Heart left ventricle (tissue), 16 donors: Measurements from ENCODE around the gene DCAF17. TPM values are rescaled to one million over a fixed set of nuclear protein-coding genes. Genes with fewer than 3 reads are reported as not detected.

Experiments
- ATAC-seq, 4 donors: fragments of 200-7000 bp; cut with Tn5 transposase; one replicate each; pipeline ENCODE4 v1.9.1; 2020 to 2022; ENCODE audit warnings: moderate library complexity in 4 of 4, mild to moderate bottlenecking in 3 of 4, moderate number of reproducible peaks in 1 of 4
- DNase-seq, 5 donors: peaks; one replicate each; pipeline ENCODE4 v3.0.0-alpha.2; 2020
- H3K27ac ChIP-seq, 12 donors: fragments of 200-600 bp; sonication (generic) in 4 of 12; one replicate each; pipeline versions ENCODE4 v1.5.0 to v1.8.0; 2016 to 2022; ENCODE audit warnings: mild to moderate bottlenecking in 2 of 12
- H3K27me3 ChIP-seq, 9 donors: fragments of 200-600 bp; sonication (generic) in 2 of 9; one replicate each; pipeline versions ENCODE4 v1.5.1 to v1.8.0; 2016 to 2022; ENCODE audit warnings: mild to moderate bottlenecking in 3 of 9
- H3K36me3 ChIP-seq, 9 donors: fragments of 200-600 bp; sonication (generic) in 2 of 9; one replicate each; pipeline versions ENCODE4 v1.5.0 to v1.8.0; 2018 to 2022; ENCODE audit warnings: mild to moderate bottlenecking in 2 of 9
- H3K4me1 ChIP-seq, 12 donors: fragments of 200-600 bp; sonication (generic) in 4 of 12; one replicate each; pipeline versions ENCODE4 v1.5.0 to v1.8.0; 2016 to 2022; ENCODE audit warnings: mild to moderate bottlenecking in 3 of 12
- H3K4me3 ChIP-seq, 12 donors: fragments of 200-600 bp; sonication (generic) in 4 of 12; one replicate each; pipeline versions ENCODE4 v1.5.0 to v1.8.0; 2017 to 2022; ENCODE audit warnings: mild to moderate bottlenecking in 9 of 12, moderate library complexity in 4 of 12
- H3K9me3 ChIP-seq, 12 donors: fragments of 200-600 bp; sonication (generic) in 4 of 12; one replicate each; pipeline versions ENCODE4 v1.5.0 to v1.8.0; 2016 to 2022; ENCODE audit warnings: mild to moderate bottlenecking in 1 of 12
- CTCF ChIP-seq, 12 donors: fragments of 200-600 bp; sonication (generic) in 4 of 12; IDR thresholded peaks; one replicate each; pipeline versions ENCODE4 v1.5.0 to v1.8.0; 2018 to 2022; ENCODE audit warnings: antibody characterized with exemption in 12 of 12, mild to moderate bottlenecking in 5 of 12
- POLR2A ChIP-seq, 2 donors: fragments of 450-650 bp; IDR thresholded peaks; one replicate each; pipeline ENCODE4 v1.6.1; 2017; ENCODE audit warnings: antibody characterized with exemption in 2 of 2, mild to moderate bottlenecking in 2 of 2, moderate library complexity in 2 of 2
- WGBS, 4 donors: extraction: QIAGEN DNeasy Blood & Tissue Kit in 2 of 4; methylation state at CpG; one replicate each; pipeline versions ENCODE4 v1.1.5 to v1.1.7; 2013 to 2018; 5-methylcytosine and 5-hydroxymethylcytosine counted together
- intact Hi-C, 10 donors: fragments of 100-400 bp; cut with DNase I; formaldehyde crosslinking; loops; one replicate each; pipeline versions ENCODE4 v1.11.1 to v1.14.2; 2022
- polyA plus RNA-seq, 2 donors: library from polyadenylated mRNA; stranded (reverse); fragments of 200-250 nt; gene quantifications; one replicate each; pipeline ENCODE4 v1.2.3, GENCODE V29; 2013
- total RNA-seq, 9 donors: library from RNA; depleted of rRNA in 2 of 9; stranded (reverse); fragments of >200 nt in 2 of 9; fragmentation: NEBNext Ultra II Directional in 3 of 9; extraction: Animal tissue kit (Norgen Biotek cat#: 25700) in 3 of 9; gene quantifications; one replicate each; pipeline versions ENCODE4 v1.1.0 to v1.2.4, GENCODE V29; 2016 to 2023
- donor health status: ischemic (EF 13 %, LVEDD 7.1; RV severe dilation, severe dysfunction).
- donor health status: healthy with polysubstance abuse.
- donor health status: DM: no; HTN: yes; CAD: no.
- donor health status: DM: no; HTN: no; CAD: no.
- donor health status: ischemic (EF 25% LVEDD 6.9; RV normal size, moderate dysfunction).
- donor health status: ischemic (EF 25% LVEDD 5.7; RV mildly dilated, moderate dysfunction).
- donor health status: healthy.
- donor health status: DM: yes; HTN: yes; CAD: no.
- donor health status: ischemic (EF 35%, LVEDD 5.7; RV mildly dilated, moderate dysfunction).
- donor health status: nonischemic (EF 11% LVEDD 7.7; RV severe dilation, severe dysfunction).
- donor health status: DM: yes; HTN: yes; CAD: no.
- donor health status: PGD.
- donor health status: ischemic (EF 29% LVEDD 5.4; RV normal size, mild dysfunction).
- donor health status: nonischemic (EF 23%, LVEDD 6.1; RV moderate dilation, normal function).

DCAF17 gene
- total and polyA plus RNA-seq, 11 donors = 2.2 to 16.7 (median 7.6) TPM

GRCh38 chr2:171389325-171389724 is 44.7 kb upstream of the DCAF17 start:
- H3K4me3 ChIP-seq = no peak overlapping the region
- ATAC-seq (no peak), DNase-seq (no peak)
- peaks cover 0 to 4% (median 0%) of the 10 kb centered on the region in 12 donors for H3K4me1 ChIP-seq
- no peaks in the 10 kb centered on the region for H3K27me3 ChIP-seq
- H3K36me3 ChIP-seq = no peaks in the 10 kb centered on the region
- H3K27ac ChIP-seq = no peak overlapping the region
- WGBS, 4 donors = 98 to 100% (median 99%) methylated on average over 1 of the region's 1 CpG
- TF ChIP-seq CTCF (IDR thresholded peaks at IDR 0.05) (no peak), POLR2A (IDR thresholded peaks at IDR 0.05) (no peak)
- no peaks in the 10 kb centered on the region for H3K9me3 ChIP-seq
- intact Hi-C loops = no loop called here

GRCh38 chr2:171389780-171390179 is 44.2 kb upstream of the DCAF17 start:
- no peak for ATAC-seq
- intact Hi-C loops = no loop called here
- DNase-seq = no peak
- Histone ChIP-seq H3K9me3 (no peaks in the 10 kb centered on the region), H3K36me3 (no peaks in the 10 kb centered on the region), H3K27me3 (no peaks in the 10 kb centered on the region), H3K4me1 (peaks cover 0 to 6% (median 0%) of the 10 kb centered on the region in 12 donors), H3K4me3 (no peak overlapping the region), H3K27ac (no peak overlapping the region)
- no peak for TF ChIP-seq CTCF (IDR thresholded peaks at IDR 0.05)
- TF ChIP-seq POLR2A (IDR thresholded peaks at IDR 0.05) = no peak
- WGBS, 4 donors = 86 to 100% (median 97%) methylated on average over 1 of the region's 1 CpG

- DNase-seq (no peak), ATAC-seq (no peak)
- H3K4me3 ChIP-seq = no peak overlapping the region
- intact Hi-C loops = no loop called here
- TF ChIP-seq POLR2A (IDR thresholded peaks at IDR 0.05) (no peak), CTCF (IDR thresholded peaks at IDR 0.05) (no peak)
- H3K27me3 ChIP-seq = no peaks in the 10 kb centered on the region
- no peak overlapping the region for H3K27ac ChIP-seq
- H3K9me3 ChIP-seq = peaks cover 0 to 11% (median 0%) of the 10 kb centered on the region in 12 donors
- 93 to 100% (median 98%) methylated on average over 1 of the region's 1 CpG for WGBS, 4 donors
- H3K4me1 ChIP-seq = peaks cover 0 to 6% (median 0%) of the 10 kb centered on the region in 12 donors
- no peaks in the 10 kb centered on the region for H3K36me3 ChIP-seq
These were observed 43.0 kb upstream of the DCAF17 start for GRCh38 chr2:171390941-171391516.

GRCh38 chr2:171391532-171391931 is 42.5 kb upstream of the DCAF17 start:
- H3K36me3 ChIP-seq = no peaks in the 10 kb centered on the region
- DNase-seq = no peak
- peaks cover 0 to 6% (median 0%) of the 10 kb centered on the region in 12 donors for H3K4me1 ChIP-seq
- intact Hi-C loops = no loop called here
- WGBS, 4 donors = 86 to 90% (median 89%) methylated on average over 2 of the region's 2 CpGs
- no peak for ATAC-seq
- peaks cover 0 to 11% (median 0%) of the 10 kb centered on the region in 12 donors for H3K9me3 ChIP-seq
- TF ChIP-seq CTCF (IDR thresholded peaks at IDR 0.05) (no peak), POLR2A (IDR thresholded peaks at IDR 0.05) (no peak)
- H3K4me3 ChIP-seq = no peak overlapping the region
- H3K27me3 ChIP-seq = no peaks in the 10 kb centered on the region
- H3K27ac ChIP-seq = no peak overlapping the region
